ENCODE results near the gene GTF2F1. TPM values are rescaled to one million over a fixed set of nuclear protein-coding genes. Genes with fewer than 3 reads are reported as not detected.
A peak's percentile ranks its signal among the peaks of the same experiment; 100 is the strongest.
"Not testable (repeated sequence)": the region's sequence is repeated elsewhere in the genome, so short reads cannot be mapped to it uniquely, and the experiment has no call there.

The GTF2F1 gene
- total RNA-seq, 1 experiment from 2014 or later = 67.2 TPM

DNA sequence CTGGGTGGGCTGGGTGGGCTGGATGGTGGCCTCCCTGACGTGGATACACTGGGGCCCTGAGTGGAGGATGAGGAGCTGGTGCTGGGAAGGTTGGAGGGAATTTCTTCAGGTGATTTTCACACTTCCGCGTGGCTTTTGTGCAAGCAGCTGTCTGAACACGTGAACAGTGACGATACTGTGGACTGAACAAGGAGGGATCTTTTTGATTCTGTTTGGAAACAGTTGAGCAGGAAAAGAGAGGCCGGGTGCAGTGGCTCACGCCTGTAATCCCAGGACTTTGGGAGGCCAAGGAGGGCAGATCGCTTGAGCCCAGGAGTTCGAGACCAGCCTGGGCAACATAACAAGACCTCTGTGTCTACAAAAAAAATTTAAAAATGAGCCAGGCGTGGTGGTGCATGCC is 9.1 kb upstream of the GTF2F1 start:
- H3K4me3 Mint-ChIP-seq = no peak overlapping the region; a peak in 1 of 5 replicates

DNA sequence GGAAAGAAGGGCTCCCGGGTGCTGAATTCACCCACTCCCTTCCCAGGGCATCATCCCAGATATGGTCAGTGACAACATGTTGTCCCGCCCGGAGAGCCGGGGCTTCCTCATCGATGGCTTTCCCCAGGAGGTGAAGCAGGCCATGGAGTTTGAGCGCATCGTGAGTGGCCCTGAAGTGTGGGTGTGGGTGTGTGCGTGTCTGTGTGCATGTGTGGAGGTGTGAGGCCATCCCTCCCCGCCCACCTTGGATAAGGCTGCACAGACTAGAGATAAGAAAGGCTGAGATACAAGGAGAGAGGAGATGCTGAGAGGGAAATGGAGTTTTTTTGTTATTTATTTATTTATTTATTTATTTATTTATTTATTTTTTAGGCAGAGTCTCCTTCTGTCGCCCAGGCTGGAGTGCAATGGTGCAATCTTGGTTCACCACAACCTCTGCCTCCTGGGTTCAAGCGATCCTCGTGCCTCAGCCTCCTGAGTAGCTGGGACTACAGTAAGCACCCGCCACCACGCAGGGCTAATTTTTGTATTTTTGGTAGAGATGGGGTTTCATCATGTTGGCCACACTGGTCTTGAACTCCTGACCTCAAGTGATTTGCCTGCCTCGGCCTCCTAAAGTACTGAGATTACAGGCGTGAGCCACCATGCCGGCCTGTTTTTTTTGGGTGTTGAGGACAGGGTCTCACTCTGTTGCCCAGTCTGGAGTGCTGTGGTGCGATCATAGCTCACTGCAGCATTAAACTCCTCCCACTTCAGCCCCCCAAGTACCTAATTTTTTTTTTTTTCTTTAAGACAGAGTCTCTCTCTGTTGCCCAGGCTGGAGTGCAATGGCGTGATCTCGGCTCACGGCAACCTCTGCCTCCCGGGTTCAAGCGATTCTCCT is 7.3 kb upstream of the GTF2F1 start:
- not testable (repeated sequence) for H3K4me1 Mint-ChIP-seq; H3K4me3 Mint-ChIP-seq; H3K9me3 Mint-ChIP-seq; H2BK15ac ChIP-seq (ENCODE audit: low read depth, low read length); H3K4me2 ChIP-seq (ENCODE audit: insufficient read depth, insufficient read length, low read length); H3K27me3 Mint-ChIP-seq (ENCODE audit: low read depth); H3K23me2 ChIP-seq (ENCODE audit: insufficient read length, low read depth, low read length, poor library complexity, severe bottlenecking); H3K9me3 ChIP-seq (ENCODE audit: control insufficient read depth, low read depth, low read length); DNase-seq; H3K27me3 ChIP-seq (ENCODE audit: insufficient read depth, low read length); H3K36me3 Mint-ChIP-seq (ENCODE audit: insufficient read depth in 1 of 3, low read depth in 3 of 3); H3K79me1 ChIP-seq (ENCODE audit: insufficient read depth, low read depth, low read length, poor library complexity, severe bottlenecking); H2BK12ac ChIP-seq (ENCODE audit: insufficient read length, low read depth, low read length); H4K20me1 ChIP-seq (ENCODE audit: control insufficient read depth, insufficient read depth, insufficient read length); H2AK5ac ChIP-seq (ENCODE audit: insufficient read length, low read length); H3K23ac ChIP-seq (ENCODE audit: insufficient read length, low read depth, low read length); H4K5ac ChIP-seq (ENCODE audit: insufficient read length, low read depth, low read length); H3K18ac ChIP-seq (ENCODE audit: insufficient read length, low read depth, low read length); H3K4me1 ChIP-seq (ENCODE audit: insufficient read depth, low read length); H3K14ac ChIP-seq (ENCODE audit: insufficient read depth, low read length); H2AFZ ChIP-seq (ENCODE audit: low read length); H3K27ac ChIP-seq (ENCODE audit: insufficient read length, low read depth, low read length); H3K9ac ChIP-seq (ENCODE audit: extremely low read depth, insufficient read length, low read length); H3K56ac ChIP-seq (ENCODE audit: insufficient read length, low read depth, low read length); H3T11ph ChIP-seq (ENCODE audit: low read length); H4K8ac ChIP-seq (replicated peaks; ENCODE audit: insufficient read length, low read depth, low read length); H4K91ac ChIP-seq (ENCODE audit: insufficient read length, low read depth, low read length); H2BK5ac ChIP-seq (ENCODE audit: insufficient read length, low read length); H3K79me2 ChIP-seq (ENCODE audit: insufficient read depth, low read length); H2BK20ac ChIP-seq (ENCODE audit: low read depth, low read length, poor library complexity, severe bottlenecking); H2BK120ac ChIP-seq (ENCODE audit: low read depth, low read length, poor library complexity, severe bottlenecking); H3K4ac ChIP-seq (ENCODE audit: low read depth, low read length)
- peak overlapping the region in 1 of 3 experiments; percentile 74; a peak in 1 of 7 replicates for H3K27ac Mint-ChIP-seq
- WGBS (ENCODE audit: extremely low coverage, insufficient read length, low lambda C conversion rate) = no CpG with 5 or more reads among the region's 23 CpGs

More for the DNA sequence above, 9.1 kb upstream of the GTF2F1 start:
- H3K9ac ChIP-seq (ENCODE audit: extremely low read depth, insufficient read length, low read length) = no peak overlapping the region
- H3K23me2 ChIP-seq (ENCODE audit: insufficient read length, low read depth, low read length, poor library complexity, severe bottlenecking) = no peaks in the 10 kb centered on the region
- H4K91ac ChIP-seq (ENCODE audit: insufficient read length, low read depth, low read length) = no peak overlapping the region
- H3K27ac Mint-ChIP-seq = no peak overlapping the region; a peak in 2 of 7 replicates
- no peaks in the 10 kb centered on the region for H3K27me3 ChIP-seq (ENCODE audit: insufficient read depth, low read length)
- H2AFZ ChIP-seq (ENCODE audit: low read length) = no peak overlapping the region
- no peak overlapping the region for H2BK120ac ChIP-seq (ENCODE audit: low read depth, low read length, poor library complexity, severe bottlenecking)
- DNase-seq = no peak
- no peaks in the 10 kb centered on the region for H3K36me3 Mint-ChIP-seq (ENCODE audit: insufficient read depth in 1 of 3, low read depth in 3 of 3)
- H3K9me3 Mint-ChIP-seq = no peaks in the 10 kb centered on the region; a peak in 1 of 5 replicates
- no peaks in the 10 kb centered on the region for H3K4me1 Mint-ChIP-seq
- no peak overlapping the region for H3T11ph ChIP-seq (ENCODE audit: low read length)
- H2BK20ac ChIP-seq (ENCODE audit: low read depth, low read length, poor library complexity, severe bottlenecking) = no peak overlapping the region
- no peak overlapping the region for H3K4me2 ChIP-seq (ENCODE audit: insufficient read depth, insufficient read length, low read length)
- no peak overlapping the region for H3K14ac ChIP-seq (ENCODE audit: insufficient read depth, low read length)
- H2BK5ac ChIP-seq (ENCODE audit: insufficient read length, low read length) = no peak overlapping the region
- no peak overlapping the region for H4K5ac ChIP-seq (ENCODE audit: insufficient read length, low read depth, low read length)
- no peak overlapping the region for H3K56ac ChIP-seq (ENCODE audit: insufficient read length, low read depth, low read length)
- H2BK15ac ChIP-seq (ENCODE audit: low read depth, low read length) = no peak overlapping the region
- TF ChIP-seq, protein P1, sequence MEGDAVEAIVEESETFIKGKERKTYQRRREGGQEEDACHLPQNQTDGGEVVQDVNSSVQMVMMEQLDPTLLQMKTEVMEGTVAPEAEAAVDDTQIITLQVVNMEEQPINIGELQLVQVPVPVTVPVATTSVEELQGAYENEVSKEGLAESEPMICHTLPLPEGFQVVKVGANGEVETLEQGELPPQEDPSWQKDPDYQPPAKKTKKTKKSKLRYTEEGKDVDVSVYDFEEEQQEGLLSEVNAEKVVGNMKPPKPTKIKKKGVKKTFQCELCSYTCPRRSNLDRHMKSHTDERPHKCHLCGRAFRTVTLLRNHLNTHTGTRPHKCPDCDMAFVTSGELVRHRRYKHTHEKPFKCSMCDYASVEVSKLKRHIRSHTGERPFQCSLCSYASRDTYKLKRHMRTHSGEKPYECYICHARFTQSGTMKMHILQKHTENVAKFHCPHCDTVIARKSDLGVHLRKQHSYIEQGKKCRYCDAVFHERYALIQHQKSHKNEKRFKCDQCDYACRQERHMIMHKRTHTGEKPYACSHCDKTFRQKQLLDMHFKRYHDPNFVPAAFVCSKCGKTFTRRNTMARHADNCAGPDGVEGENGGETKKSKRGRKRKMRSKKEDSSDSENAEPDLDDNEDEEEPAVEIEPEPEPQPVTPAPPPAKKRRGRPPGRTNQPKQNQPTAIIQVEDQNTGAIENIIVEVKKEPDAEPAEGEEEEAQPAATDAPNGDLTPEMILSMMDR (conservative IDR thresholded peaks at IDR 0.05) = no peak
- H2AK5ac ChIP-seq (ENCODE audit: insufficient read length, low read length) = no peak overlapping the region
- no peaks in the 10 kb centered on the region; the same call in 1 of the 2 replicates for H3K27me3 Mint-ChIP-seq (ENCODE audit: low read depth)
- no peak overlapping the region for H4K8ac ChIP-seq (replicated peaks; ENCODE audit: insufficient read length, low read depth, low read length)
- H4K20me1 ChIP-seq (ENCODE audit: control insufficient read depth, insufficient read depth, insufficient read length) = no peaks in the 10 kb centered on the region
- WGBS (ENCODE audit: extremely low coverage, insufficient read length, low lambda C conversion rate) = no CpG with 5 or more reads among the region's 10 CpGs
- no peaks in the 10 kb centered on the region for H3K79me2 ChIP-seq (ENCODE audit: insufficient read depth, low read length)
- H3K18ac ChIP-seq (ENCODE audit: insufficient read length, low read depth, low read length) = no peak overlapping the region
- H3K23ac ChIP-seq (ENCODE audit: insufficient read length, low read depth, low read length) = no peak overlapping the region
- no peaks in the 10 kb centered on the region for H3K9me3 ChIP-seq (ENCODE audit: control insufficient read depth, low read depth, low read length)
- no peaks in the 10 kb centered on the region for H3K79me1 ChIP-seq (ENCODE audit: insufficient read depth, low read depth, low read length, poor library complexity, severe bottlenecking)
- H3K4ac ChIP-seq (ENCODE audit: low read depth, low read length) = no peak overlapping the region
- no peaks in the 10 kb centered on the region for H3K4me1 ChIP-seq (ENCODE audit: insufficient read depth, low read length)
- no peak overlapping the region for H3K27ac ChIP-seq (ENCODE audit: insufficient read length, low read depth, low read length)
- no peak overlapping the region for H2BK12ac ChIP-seq (ENCODE audit: insufficient read length, low read depth, low read length)
